G401.6 (cell line): ENCODE results near the gene TNK1.

ENCODE experiments used
- FAIRE-seq: peaks from 2 replicates; lab custom pipeline; 2012; peaks lifted over from hg19 to GRCh38; lab: Jason Lieb, UNC

The TNK1 gene

GRCh38 chr17:7392696-7393612, 12.1 kb downstream of the TNK1 start:
- no peak for FAIRE-seq

DNA sequence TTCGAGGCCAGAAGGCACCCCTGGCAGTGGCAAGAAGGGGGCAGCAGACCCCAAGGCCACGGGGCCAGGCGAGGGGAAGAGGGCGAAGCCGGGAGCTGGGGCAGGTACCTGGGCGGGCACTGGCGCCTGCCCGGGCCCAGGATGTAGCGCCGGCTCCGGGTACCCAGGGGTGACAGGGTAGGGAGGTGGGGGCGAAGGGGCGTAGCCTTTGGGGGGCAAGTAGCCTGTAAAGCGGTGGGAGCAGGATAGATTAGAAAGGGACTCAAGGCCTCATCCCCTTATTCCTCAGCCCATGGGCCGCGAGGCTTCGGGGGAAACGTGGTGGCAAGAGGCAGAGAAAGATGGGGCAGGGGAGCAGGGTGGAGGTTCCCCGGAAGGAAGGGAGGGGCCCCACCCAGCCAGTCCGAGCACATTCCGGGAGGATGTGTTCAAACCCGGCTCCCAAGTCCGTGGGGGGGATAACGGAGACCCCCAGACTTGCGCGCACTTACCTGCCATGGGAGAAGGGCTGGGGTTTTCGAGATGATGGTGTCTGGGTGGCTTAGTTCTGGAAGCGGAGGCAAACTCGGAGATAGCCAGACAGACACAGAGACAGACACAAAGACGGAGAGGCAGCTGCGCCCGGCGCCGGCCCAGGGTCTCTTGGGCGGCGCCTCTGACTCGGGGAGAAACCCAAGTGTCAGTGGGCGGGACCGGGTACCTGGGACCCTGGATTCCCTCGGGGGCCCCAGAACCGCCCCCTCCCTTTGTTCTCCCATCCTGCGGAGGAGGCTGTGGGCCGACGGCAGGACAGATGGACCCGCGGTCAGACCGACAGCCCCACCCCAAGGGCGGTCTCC, 12.9 kb downstream of the TNK1 start:
- FAIRE-seq = no peak

- FAIRE-seq = no peak
Measured at GRCh38 chr17:7394452-7395191, 13.7 kb downstream of the TNK1 start, which contains the start of gene PLSCR3. Gene PLSCR3 (minus strand): TSS chr17:7394525. CDS start chr17:7394110, 415 bp downstream.

DNA sequence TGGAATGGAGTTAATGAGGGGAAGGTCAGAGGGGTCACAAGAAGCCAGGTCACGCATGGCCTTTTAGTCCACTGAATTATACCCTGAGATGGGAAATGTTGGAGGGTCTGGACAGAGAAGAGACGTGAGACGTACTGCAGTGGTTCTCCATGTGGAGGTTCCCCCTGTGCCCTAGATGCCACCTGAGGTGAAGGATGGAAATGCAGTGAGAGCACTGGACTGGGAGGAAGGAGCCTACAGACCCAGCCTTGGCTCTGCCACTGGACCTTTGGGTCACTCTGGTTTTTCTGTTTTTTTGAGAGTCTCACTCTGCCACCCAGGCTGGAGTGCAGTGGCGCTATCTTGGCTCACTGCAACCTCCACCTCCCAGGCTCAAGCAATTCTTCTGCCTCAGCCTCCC, 15.3 kb downstream of the TNK1 start:
- no peak for FAIRE-seq

- FAIRE-seq = no peak
Measured at GRCh38 chr17:7398612-7399011, 17.7 kb downstream of the TNK1 start.

DNA sequence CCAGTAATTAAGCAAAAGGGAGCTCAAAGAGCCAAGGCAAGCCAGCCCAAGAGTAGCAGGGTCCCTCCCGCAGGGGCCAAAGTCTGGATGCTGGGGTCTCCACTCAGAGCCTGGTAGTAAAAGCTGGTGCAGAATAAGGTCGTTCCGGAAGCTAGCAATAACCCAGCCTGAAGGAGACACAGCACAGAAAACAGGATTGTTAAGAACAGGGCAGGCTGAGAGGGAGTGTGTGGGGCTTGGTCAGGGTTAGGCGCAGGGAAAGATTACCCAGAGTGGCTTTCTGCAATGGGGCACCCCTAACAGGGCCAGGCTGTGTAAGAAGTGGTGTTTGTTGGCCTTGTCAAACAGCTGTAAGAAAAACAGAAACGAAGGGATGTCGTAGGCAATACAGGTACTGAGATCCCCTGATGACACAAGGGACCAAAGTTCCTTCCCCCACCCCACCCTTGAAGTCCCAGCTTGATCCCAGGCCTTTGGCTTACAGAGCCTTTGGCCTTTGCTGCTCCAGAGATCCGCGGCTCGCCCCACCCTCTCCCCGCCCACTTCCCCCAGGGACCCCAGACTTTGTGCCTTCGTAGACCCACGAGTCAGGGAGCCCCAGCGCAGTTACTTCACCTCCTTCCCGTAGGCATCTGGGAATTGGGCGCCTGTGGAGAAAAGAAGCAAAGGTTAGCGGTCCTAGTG, 22.3 kb downstream of the TNK1 start:
- FAIRE-seq = no peak

DNA sequence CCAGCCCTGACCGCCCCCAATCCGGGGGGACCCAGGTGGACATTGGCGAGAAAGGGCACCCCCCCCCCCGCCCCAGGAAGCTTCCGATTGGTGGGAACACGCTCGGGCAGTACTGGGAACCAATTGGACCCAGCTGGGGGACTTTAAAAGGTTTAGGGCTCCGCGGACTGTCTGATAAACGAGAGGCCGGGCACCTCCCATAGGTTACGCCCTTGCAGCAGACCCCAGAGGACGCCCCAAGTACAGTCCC, 22.8 kb downstream of the TNK1 start:
- no peak for FAIRE-seq

DNA sequence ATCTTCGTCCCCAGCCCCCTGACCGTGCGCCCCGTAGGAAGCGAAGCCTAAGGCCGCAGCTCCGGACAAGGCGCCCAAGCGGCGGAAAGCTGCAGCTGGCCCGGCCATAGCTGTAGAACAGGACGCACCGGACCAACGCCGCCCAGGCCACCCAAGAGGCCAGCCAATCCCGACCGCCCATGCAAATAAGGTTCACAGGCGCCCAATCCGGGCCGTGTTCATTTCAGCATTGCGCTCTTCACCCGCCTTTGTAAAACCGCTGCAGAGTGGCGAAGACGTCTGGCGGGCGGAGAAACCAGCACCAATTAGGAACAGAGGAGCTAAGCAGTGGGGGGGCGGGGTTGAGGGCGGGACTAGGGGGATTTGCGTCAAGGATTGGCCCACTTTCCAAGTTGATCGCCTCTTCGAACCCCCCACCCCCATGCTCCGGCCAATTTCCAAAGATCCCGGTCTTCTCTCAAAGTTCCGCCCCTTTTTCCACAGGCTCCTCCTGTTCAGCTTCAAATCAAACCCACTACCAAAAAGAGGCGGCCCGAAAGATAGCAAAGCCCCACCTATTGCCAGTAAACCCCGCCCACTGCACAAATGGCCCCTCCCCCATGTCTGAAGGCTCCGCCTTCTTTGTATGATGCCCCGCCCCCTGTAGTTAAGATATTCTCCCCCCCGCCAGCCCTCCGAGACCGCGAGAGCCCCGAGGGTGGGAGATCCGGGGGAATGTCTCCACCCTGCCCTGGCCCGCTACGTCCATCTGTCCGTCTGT, 23.3 kb downstream of the TNK1 start, which contains the start of gene TMEM256:
Gene TMEM256 (minus strand): TSS at position 121 of the 760 bp plus-strand sequence. CDS start 13 bp downstream, at position 108.
- FAIRE-seq = peak; percentile 99

- no peak for FAIRE-seq
Measured at GRCh38 chr17:7404737-7405349, 24.0 kb downstream of the TNK1 start.

DNA sequence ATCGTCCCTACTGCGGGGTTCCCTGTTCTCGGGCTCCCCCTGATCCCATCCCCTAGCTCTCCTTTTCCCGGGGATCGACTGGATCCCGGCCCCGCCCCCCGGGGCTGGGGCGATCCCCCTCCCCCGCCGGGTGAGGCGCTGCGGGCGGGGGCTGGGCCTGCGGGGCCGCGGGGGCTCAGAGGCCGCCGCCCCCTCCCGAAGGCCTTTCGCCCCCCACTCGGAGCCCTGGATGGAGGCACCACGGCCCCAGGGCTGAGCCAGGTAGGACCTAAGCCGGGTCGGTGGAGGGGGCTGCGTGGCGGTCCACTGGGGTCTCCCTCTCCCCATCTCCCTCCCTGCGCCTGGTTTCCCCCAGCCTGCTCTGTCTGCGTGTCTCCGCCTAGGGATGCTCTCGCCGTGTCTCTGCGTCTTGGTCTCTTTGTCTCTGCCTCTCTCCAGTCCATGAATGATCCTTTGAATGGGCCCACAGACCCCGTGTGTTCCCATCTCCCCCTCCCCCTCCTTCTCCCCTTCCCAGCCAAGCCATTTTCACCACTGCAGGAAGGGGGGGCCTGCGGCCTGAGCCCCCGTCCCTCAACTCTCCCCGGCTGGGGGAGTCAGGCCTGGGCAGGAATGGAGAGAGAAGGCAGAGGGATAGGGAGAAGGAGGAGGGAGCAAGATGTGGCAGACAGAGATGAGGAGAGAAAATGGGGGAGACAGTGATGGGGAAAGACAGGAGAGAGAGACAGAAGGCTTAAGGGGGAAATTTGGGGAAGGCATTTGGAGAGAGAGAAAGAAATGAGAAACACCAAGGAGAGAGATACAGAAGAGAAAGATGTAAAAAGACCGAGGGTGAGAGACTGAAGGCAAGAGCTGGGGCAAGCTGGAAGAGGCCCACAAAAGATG, 24.7 kb downstream of the TNK1 start:
- FAIRE-seq = no peak

DNA sequence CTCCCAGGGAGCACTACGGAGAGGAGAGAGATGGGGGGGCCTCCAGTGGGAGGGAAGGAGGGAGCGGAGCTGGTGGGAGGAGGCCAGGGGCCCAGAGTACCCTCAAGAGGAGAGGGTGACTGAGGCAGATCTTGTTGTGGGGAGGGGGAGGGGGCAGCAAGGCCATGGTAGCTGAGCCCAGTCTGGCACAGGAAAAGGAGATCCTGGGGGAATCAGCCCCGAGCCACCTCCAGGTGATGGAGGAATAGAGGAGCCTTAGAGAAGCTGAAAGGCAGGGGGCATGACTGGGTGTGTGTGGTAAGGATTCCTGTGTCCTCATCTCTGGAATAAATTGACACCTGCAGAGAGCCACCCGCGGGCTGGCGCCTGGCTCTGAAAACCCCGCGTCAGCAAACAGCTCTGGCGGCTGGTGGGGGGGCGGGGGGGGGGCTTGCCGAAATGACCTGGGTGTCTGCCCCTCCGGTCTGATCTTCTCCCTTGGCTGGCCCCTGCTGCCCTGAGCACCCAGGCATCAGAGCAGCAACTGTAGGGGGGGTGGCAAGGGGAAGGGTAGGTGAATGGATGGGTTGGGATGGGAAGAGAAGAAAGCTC, 25.4 kb downstream of the TNK1 start:
- FAIRE-seq = no peak

DNA sequence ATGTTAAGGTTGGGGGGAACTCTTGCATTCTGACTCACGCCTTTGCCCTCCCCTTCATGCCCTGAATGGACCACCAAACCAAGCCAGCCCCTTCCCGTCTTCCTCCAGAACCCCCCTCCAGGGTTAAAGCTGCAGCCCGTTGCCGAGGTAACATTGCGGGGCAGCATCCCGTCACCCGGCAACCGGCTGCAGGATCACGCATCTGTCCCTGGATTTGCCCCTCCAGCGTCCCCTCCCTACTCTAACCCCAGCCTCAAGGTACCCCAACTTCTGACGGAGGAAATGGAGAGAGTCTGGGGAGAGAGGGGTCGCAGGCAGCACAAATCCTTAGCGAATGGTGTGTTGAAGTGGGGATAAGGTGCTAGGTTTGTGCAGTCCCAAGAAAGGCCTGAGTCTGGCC, 26.2 kb downstream of the TNK1 start:
- no peak for FAIRE-seq

DNA sequence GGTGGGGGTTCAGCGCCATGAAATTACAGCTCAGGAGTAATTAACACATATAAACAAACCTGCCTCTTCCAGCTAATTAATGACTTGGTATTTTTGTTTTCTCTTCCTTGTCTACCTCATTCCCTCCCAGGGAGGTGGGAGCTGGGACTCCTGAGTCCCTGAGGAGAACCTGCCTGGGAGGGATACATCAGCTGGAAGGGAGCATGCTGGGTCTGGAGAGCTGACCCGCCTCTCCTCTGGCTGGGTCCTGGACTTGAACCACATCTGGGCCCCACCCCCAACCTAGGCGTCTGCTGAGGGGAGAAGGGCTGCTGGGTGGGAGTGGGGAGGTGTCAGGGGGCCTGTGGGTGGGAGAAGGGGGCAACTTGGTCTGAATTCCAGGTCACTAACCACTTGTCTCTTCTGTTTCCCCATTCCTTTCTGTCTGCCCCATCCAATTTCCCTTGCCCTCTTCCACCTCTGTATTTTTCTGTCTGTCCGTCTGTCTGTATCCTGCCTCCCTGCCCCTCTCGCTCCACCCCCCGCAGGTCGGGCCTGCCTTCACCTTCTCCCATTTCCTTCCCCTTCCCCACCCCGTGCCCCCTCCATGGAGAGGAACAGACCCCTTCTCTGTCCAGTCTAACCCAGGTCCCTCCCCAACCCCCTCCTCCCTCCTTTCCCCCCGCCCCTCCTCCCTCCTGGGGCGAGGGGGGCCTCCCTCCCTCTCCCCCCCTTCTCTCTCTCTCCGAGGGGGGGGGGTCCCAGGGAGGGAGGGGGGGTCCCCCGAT, 26.8 kb downstream of the TNK1 start, which contains the start of gene NLGN2:
Gene NLGN2 (plus strand): TSS at position 361 of the 767 bp plus-strand sequence. CDS start 411 bp downstream, outside the sequence.
- no peak for FAIRE-seq

- FAIRE-seq = no peak
Measured at GRCh38 chr17:7408252-7408727, 27.4 kb downstream of the TNK1 start.

DNA sequence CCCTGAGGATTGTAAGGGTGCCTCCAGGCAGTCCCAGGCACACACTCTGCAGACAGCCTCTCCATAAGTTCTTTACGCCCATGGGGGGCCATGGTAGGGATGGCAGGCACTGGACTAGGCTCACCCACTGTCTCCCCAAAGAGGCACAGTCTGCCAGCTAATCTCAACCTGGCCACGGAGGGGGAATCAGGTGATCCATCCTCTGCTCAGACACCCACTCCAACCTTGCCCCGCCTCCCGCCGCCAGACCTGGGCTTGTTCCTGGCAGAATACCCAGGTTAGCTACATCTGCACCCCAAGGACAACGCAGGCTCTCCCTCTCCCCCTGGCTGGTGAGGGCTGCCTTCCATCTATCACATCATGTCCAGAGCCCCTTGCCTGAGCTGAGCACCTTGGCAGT, 28.0 kb downstream of the TNK1 start:
- FAIRE-seq = no peak

DNA sequence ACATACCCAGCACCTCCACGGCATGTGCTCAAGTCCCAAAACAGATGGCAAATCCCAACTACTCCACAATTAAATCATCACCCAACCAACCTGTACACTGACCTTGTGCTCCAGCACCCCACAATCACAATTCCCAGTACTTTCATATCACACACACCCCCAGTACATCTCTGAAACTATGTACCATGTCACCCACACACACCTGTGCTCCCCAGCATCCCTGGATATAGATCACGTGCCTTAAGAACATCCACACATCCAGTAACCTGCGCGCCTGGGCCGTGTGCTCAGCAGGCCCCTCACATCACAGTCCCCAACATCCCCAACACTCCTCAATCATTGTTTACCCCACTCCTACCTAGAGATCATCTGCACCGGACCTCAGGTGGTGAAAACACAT, 28.8 kb downstream of the TNK1 start:
- no peak for FAIRE-seq

DNA sequence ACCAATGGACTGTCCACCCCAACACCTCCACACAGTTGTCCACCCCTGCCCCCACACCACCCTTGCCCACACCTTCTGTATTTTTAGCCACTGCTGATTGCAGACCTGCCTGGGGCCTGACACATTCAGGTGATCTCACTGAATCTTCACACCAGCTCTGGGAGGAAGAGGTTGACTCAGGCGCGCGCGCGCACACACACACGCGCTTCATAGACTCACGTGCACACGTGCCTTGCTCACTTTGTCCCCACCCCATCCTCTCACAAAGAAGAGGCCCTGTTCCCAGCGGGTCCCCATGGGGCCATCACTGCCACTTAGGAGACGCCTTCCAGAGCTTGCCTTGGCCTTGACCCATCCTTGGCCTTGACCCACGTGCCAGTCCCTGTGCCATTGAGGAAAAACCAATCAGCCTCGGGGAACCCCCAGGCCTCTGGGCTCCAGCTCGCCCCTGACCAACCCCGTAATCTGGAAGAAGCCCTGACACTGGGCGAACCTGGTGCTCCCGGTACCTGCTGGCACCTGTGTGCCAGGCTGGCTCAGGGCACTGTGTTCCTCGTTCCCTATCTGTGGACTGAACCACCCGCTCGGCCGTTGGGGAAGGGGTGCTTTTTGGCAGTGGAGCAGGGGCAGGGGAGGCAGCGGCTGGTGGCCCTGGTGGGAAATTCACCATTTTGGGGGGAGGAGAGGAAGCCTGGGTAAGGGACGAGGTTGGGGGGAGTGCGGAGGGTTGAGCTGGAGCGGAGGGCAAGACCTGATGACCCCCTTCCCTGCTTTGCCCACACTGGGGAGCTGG, 29.9 kb downstream of the TNK1 start:
- no peak for FAIRE-seq

DNA sequence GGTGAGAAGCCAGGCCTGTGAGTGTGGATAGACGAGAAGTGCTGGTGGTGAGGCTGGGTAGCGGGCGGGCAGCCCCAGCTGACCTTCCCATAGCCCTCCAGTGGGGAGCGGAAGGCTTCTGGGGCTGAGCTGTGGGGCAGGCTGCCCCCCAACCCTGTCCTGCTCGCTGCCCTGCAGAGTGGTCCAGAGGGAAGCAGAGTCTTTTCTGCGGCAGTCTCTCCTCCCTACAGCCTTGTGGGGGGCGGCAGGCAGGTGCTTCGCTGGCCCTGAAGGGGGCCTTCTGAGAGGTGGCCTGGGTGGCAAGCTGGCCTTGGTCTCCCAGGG, 30.5 kb downstream of the TNK1 start:
- FAIRE-seq = no peak
